AG20443 (cell line): ENCODE measurements around the gene ADAP1.

Experiments
- DNase-seq: peaks from one replicate; pipeline ENCODE4 v3.0.0; 2012; ENCODE audit warnings: low spot score, mixed read lengths

ADAP1 gene

GRCh38 chr7:860149-860548 lies 94.3 kb downstream of the ADAP1 start:
- DNase-seq, result no peak

- DNase-seq, result peak; percentile 28
These were observed 95.0 kb downstream of the ADAP1 start for GRCh38 chr7:859359-860030.

GRCh38 chr7:857661-858060 lies 96.8 kb downstream of the ADAP1 start:
- no peak for DNase-seq

- no peak for DNase-seq
These were observed 97.9 kb downstream of the ADAP1 start for GRCh38 chr7:856444-857095.

GRCh38 chr7:855686-856369 lies 98.7 kb downstream of the ADAP1 start:
- DNase-seq, result no peak

- DNase-seq, result no peak
These were observed 100.2 kb downstream of the ADAP1 start for GRCh38 chr7:854118-854775.

- DNase-seq, result no peak
These were observed 100.9 kb downstream of the ADAP1 start for GRCh38 chr7:853366-854117.

GRCh38 chr7:851204-851603 lies 103.3 kb downstream of the ADAP1 start:
- no peak for DNase-seq

GRCh38 chr7:849781-850180 lies 104.7 kb downstream of the ADAP1 start:
- DNase-seq, result no peak

GRCh38 chr7:849145-849544 lies 105.3 kb downstream of the ADAP1 start:
- no peak for DNase-seq
